GM23248 (cell line): ENCODE results near the gene SOX10. TPM values are rescaled to one million over a fixed set of nuclear protein-coding genes. Genes with fewer than 3 reads are reported as not detected.

ENCODE experiments used
- DNase-seq: peaks from one replicate; pipeline ENCODE4 v3.0.0-alpha.2; 2015
- H2AFZ ChIP-seq: fragments of 200-600 bp; sonication (generic); 2 replicates; pipeline ENCODE4 v1.6.1; 2016; ENCODE audit warnings: antibody characterized with exemption
- H3F3A ChIP-seq: fragments of 200-600 bp; sonication (generic); 2 replicates; pipeline ENCODE4 v1.6.1; 2016; ENCODE audit warnings: mild to moderate bottlenecking, antibody characterized with exemption, mixed run types; ENCODE audit not compliant: insufficient read depth
- H3K27ac ChIP-seq: fragments of 200-600 bp; sonication (generic); 2 replicates; pipeline ENCODE4 v1.5.1; 2016; ENCODE audit warnings: mild to moderate bottlenecking
- H3K27me3 ChIP-seq: fragments of 200-600 bp; sonication (generic); replicated peaks from 2 replicates; pipeline ENCODE4 v1.6.1; 2016; ENCODE audit warnings: mild to moderate bottlenecking; ENCODE audit not compliant: insufficient read depth
- H3K36me3 ChIP-seq: fragments of 200-600 bp; sonication (generic); 2 replicates; pipeline ENCODE4 v1.6.1; 2016; ENCODE audit warnings: low read depth, mild to moderate bottlenecking
- H3K4me1 ChIP-seq: fragments of 200-600 bp; sonication (generic); 2 replicates; pipeline ENCODE4 v1.6.1; 2016; ENCODE audit warnings: mild to moderate bottlenecking; ENCODE audit not compliant: insufficient read depth
- H3K4me2 ChIP-seq: fragments of 200-600 bp; sonication (generic); one replicate; pipeline ENCODE4 v1.6.1; 2016; ENCODE audit warnings: mild to moderate bottlenecking; ENCODE audit not compliant: unreplicated experiment
- H3K4me3 ChIP-seq: fragments of 200-600 bp; sonication (generic); 2 replicates; pipeline ENCODE4 v1.5.1; 2016; ENCODE audit warnings: mild to moderate bottlenecking
- H3K79me2 ChIP-seq: fragments of 200-600 bp; sonication (generic); 2 replicates; pipeline ENCODE4 v1.6.1; 2016; ENCODE audit warnings: mild to moderate bottlenecking; ENCODE audit not compliant: insufficient read depth
- H3K9ac ChIP-seq: fragments of 200-600 bp; sonication (generic); 2 replicates; pipeline ENCODE4 v1.6.1; 2016; ENCODE audit warnings: mild to moderate bottlenecking
- H3K9me2 ChIP-seq: fragments of 200-600 bp; sonication (generic); 2 replicates; pipeline ENCODE4 v1.6.1; 2016; ENCODE audit warnings: mixed run types, mild to moderate bottlenecking, moderate library complexity; ENCODE audit not compliant: insufficient read depth
- H3K9me3 ChIP-seq: fragments of 200-600 bp; sonication (generic); one replicate; pipeline ENCODE4 v1.6.1; 2017; ENCODE audit warnings: low read depth
- H4K20me1 ChIP-seq: fragments of 200-600 bp; sonication (generic); 2 replicates; pipeline ENCODE4 v1.6.0; 2016; ENCODE audit not compliant: insufficient read depth
- EZH2 ChIP-seq: fragments of 200-600 bp; sonication (generic); IDR thresholded peaks from 2 replicates; pipeline ENCODE4 v1.6.1; 2018; ENCODE audit warnings: antibody characterized with exemption, mild to moderate bottlenecking; ENCODE audit not compliant: insufficient read depth, poor library complexity, severe bottlenecking
- EZH2phosphoT487 ChIP-seq: fragments of 200-600 bp; sonication (generic); IDR thresholded peaks from 2 replicates; pipeline ENCODE4 v1.6.1; 2018; ENCODE audit warnings: antibody characterized with exemption, moderate library complexity, mild to moderate bottlenecking, low read depth; ENCODE audit not compliant: insufficient read depth
- WGBS, 2 experiments: methylation state at CpG; one replicate each; pipeline ENCODE4 v1.1.6; 2015 to 2017; ENCODE audit warnings: low lambda C conversion rate in 2 of 2, low coverage in 1 of 2; ENCODE audit errors: missing lambda C conversion rate in 2 of 2; 5-methylcytosine and 5-hydroxymethylcytosine counted together
- in situ Hi-C: fragments of 300-500 bp; cut with MboI; formaldehyde crosslinking; loops from 2 replicates; pipeline ENCODE4 v1.15.0; 2020
- polyA plus RNA-seq: library from polyadenylated mRNA; unstranded; fragments of >200 nt; fragmentation: Nextera tagmentation; extraction: Ambion mirVana; gene quantifications from 2 replicates; pipeline ENCODE4 v1.2.1, GENCODE V29; 2016
- total RNA-seq: library from RNA; depleted of rRNA; stranded (reverse); fragments of >200 nt; shearing (Covaris generic); gene quantifications from 2 replicates; pipeline ENCODE4 v1.2.3, GENCODE V29; 2014

Gene SOX10
- total and polyA plus RNA-seq, 2 experiments from 2014 or later, result not detected

GRCh38 chr22:37943825-37944198 is 40.5 kb downstream of the SOX10 start:
- in situ Hi-C loops, result no loop called here
- no peak for DNase-seq
- WGBS, 2 experiments, result 89 to 90% methylated on average over 7 of the region's 7 CpGs
- no peak overlapping the region for H2AFZ ChIP-seq
- no peaks in the 10 kb centered on the region for H3K9me3 ChIP-seq
- H3K4me2 ChIP-seq, result no peak overlapping the region
- H3K36me3 ChIP-seq, result peaks cover 11% of the 10 kb centered on the region; the same call in 1 of the 2 replicates
- no peak overlapping the region for H3K27ac ChIP-seq
- no peaks in the 10 kb centered on the region for H3K79me2 ChIP-seq
- no peaks in the 10 kb centered on the region for H4K20me1 ChIP-seq
- TF ChIP-seq EZH2, result no peak
- no peak for TF ChIP-seq EZH2phosphoT487
- no peak overlapping the region for H3K4me3 ChIP-seq
- no peak overlapping the region for H3K9ac ChIP-seq
- H3F3A ChIP-seq, result no peaks in the 10 kb centered on the region
- H3K9me2 ChIP-seq, result no peaks in the 10 kb centered on the region
- H3K4me1 ChIP-seq, result peaks cover 4% of the 10 kb centered on the region; the same call in 1 of the 2 replicates
- H3K27me3 ChIP-seq, result no peaks in the 10 kb centered on the region

GRCh38 chr22:37943136-37943824 is 41.1 kb downstream of the SOX10 start:
- Histone ChIP-seq H3K9ac (no peak overlapping the region), H3K9me2 (no peaks in the 10 kb centered on the region), H4K20me1 (no peaks in the 10 kb centered on the region), H3K27ac (no peak overlapping the region), H3K36me3 (peaks cover 11% of the 10 kb centered on the region; the same call in 1 of the 2 replicates), H3K27me3 (no peaks in the 10 kb centered on the region), H2AFZ (no peak overlapping the region), H3K4me2 (no peak overlapping the region), H3K9me3 (no peaks in the 10 kb centered on the region), H3K4me1 (peaks cover 2% of the 10 kb centered on the region; the same call in 1 of the 2 replicates), H3F3A (no peaks in the 10 kb centered on the region), H3K79me2 (no peaks in the 10 kb centered on the region), H3K4me3 (no peak overlapping the region)
- WGBS, 2 experiments, result 98 to 99% methylated on average over 12 of the region's 12 CpGs
- in situ Hi-C loops, result no loop called here
- DNase-seq, result no peak
- TF ChIP-seq EZH2phosphoT487 (no peak), EZH2 (no peak)

- no peak for TF ChIP-seq EZH2
- no peak for TF ChIP-seq EZH2phosphoT487
- no peaks in the 10 kb centered on the region for H3K79me2 ChIP-seq
- no peaks in the 10 kb centered on the region for H3K27me3 ChIP-seq
- H2AFZ ChIP-seq, result no peak overlapping the region
- H3K4me3 ChIP-seq, result no peak overlapping the region
- no peaks in the 10 kb centered on the region for H4K20me1 ChIP-seq
- H3K9ac ChIP-seq, result no peak overlapping the region
- H3K27ac ChIP-seq, result no peak overlapping the region
- no peaks in the 10 kb centered on the region for H3K4me1 ChIP-seq
- WGBS, 2 experiments, result 97% methylated on average over 8 of the region's 8 CpGs
- H3K9me2 ChIP-seq, result no peaks in the 10 kb centered on the region
- no peaks in the 10 kb centered on the region for H3K9me3 ChIP-seq
- in situ Hi-C loops, result no loop called here
- no peak for DNase-seq
- H3F3A ChIP-seq, result no peaks in the 10 kb centered on the region
- H3K36me3 ChIP-seq, result peaks cover 18% of the 10 kb centered on the region; the same call in 1 of the 2 replicates
- H3K4me2 ChIP-seq, result no peak overlapping the region
These were observed 42.2 kb downstream of the SOX10 start for GRCh38 chr22:37942133-37942532.

- Histone ChIP-seq H3K4me3 (no peak overlapping the region), H3K36me3 (peaks cover 18% of the 10 kb centered on the region; the same call in 1 of the 2 replicates), H3K79me2 (no peaks in the 10 kb centered on the region), H3K27ac (no peak overlapping the region), H4K20me1 (no peaks in the 10 kb centered on the region), H3K4me2 (no peak overlapping the region), H3K9ac (no peak overlapping the region), H3F3A (no peaks in the 10 kb centered on the region), H3K9me3 (no peaks in the 10 kb centered on the region), H3K4me1 (no peaks in the 10 kb centered on the region), H3K27me3 (no peaks in the 10 kb centered on the region), H3K9me2 (no peaks in the 10 kb centered on the region), H2AFZ (no peak overlapping the region)
- TF ChIP-seq EZH2, result no peak
- no peak for TF ChIP-seq EZH2phosphoT487
- peak; percentile 37 for DNase-seq
- in situ Hi-C loops, result no loop called here
- WGBS, 2 experiments, result 70 to 81% methylated on average over 11 to 12 of the region's 12 CpGs
These were observed 43.5 kb downstream of the SOX10 start for GRCh38 chr22:37940698-37941376.
